HCT116 (cell line): ENCODE data around the gene LTC4S.

ENCODE experiments used
- CTCF ChIP-seq, 3 experiments: fragments of 200-600 bp in 1 of 3; sonication (generic) in 1 of 3; IDR thresholded peaks in 2 of 3; conservative IDR thresholded peaks in 1 of 3; 2 replicates each; pipeline ENCODE4 v1.5.1; 2012 to 2017; ENCODE audit warnings: low read depth in 2 of 3, low read length in 2 of 3, antibody characterized with exemption in 1 of 3, borderline replicate concordance in 1 of 3, control low read depth in 1 of 3, mild to moderate bottlenecking in 1 of 3, mixed read lengths in 1 of 3, mixed run types in 1 of 3, moderate library complexity in 1 of 3; ENCODE audit not compliant: insufficient read depth in 1 of 3
- ELF1 ChIP-seq: IDR thresholded peaks from 2 replicates; pipeline ENCODE4 v1.6.1; 2012; ENCODE audit warnings: low read depth, borderline replicate concordance
- EZH2 ChIP-seq: fragments of 200-600 bp; sonication (generic); IDR thresholded peaks from 2 replicates; pipeline ENCODE4 v1.6.1; 2017; ENCODE audit warnings: antibody characterized with exemption, mixed run types
- REST ChIP-seq: IDR thresholded peaks from 2 replicates; pipeline ENCODE4 v1.6.1; 2012; ENCODE audit warnings: low read depth
- YY1 ChIP-seq: IDR thresholded peaks from 2 replicates; pipeline ENCODE4 v1.6.1; 2011; ENCODE audit warnings: low read length, low read depth, moderate library complexity, mild to moderate bottlenecking; ENCODE audit not compliant: insufficient replicate concordance; ENCODE audit errors: extremely low read depth

GRCh38 chr5:179836225-179837019, 42.6 kb downstream of the LTC4S start:
- TF ChIP-seq EZH2 (no peak), YY1 (no peak), CTCF (IDR thresholded peaks at IDR 0.05 in 2 of 3, conservative IDR thresholded peaks at IDR 0.05 in 1 of 3; ENCODE audit: borderline replicate concordance in 1 of 3, insufficient read depth in 1 of 3, low read depth in 2 of 3, low read length in 2 of 3) (0 out of 6 replicates have a peak, but pooled peaks of 1 of the 3 experiments have one; percentile 6), ELF1 (no peak), REST (no peak)
